Activated CD4-positive, alpha-beta T cell treated with anti-CD3 and anti-CD28 coated beads for 1 hour (primary cell): ENCODE measurements around the gene CENPW.

Experiments
- DNase-seq: peaks from one replicate; pipeline ENCODE4 v3.0.0-alpha.2; 2020

The CENPW gene

GRCh38 chr6:126374372-126374771 lies 34.5 kb downstream of the CENPW start:
- DNase-seq, result no peak

GRCh38 chr6:126376682-126377081 lies 36.8 kb downstream of the CENPW start:
- no peak for DNase-seq

GRCh38 chr6:126377594-126378153 lies 37.8 kb downstream of the CENPW start:
- no peak for DNase-seq

- DNase-seq, result no peak
Observed at GRCh38 chr6:126380072-126380583, 40.2 kb downstream of the CENPW start.

GRCh38 chr6:126381498-126381897 lies 41.6 kb downstream of the CENPW start:
- DNase-seq, result no peak

GRCh38 chr6:126383203-126383602 lies 43.3 kb downstream of the CENPW start:
- DNase-seq, result no peak

- no peak for DNase-seq
Observed at GRCh38 chr6:126385536-126385935, 45.6 kb downstream of the CENPW start.

GRCh38 chr6:126388104-126388598 lies 48.2 kb downstream of the CENPW start:
- DNase-seq, result no peak

GRCh38 chr6:126396131-126396530 lies 56.2 kb downstream of the CENPW start:
- DNase-seq, result no peak
